ENCODE measurements around the gene CTAGE1. TPM values are rescaled to one million over a fixed set of nuclear protein-coding genes. Genes with fewer than 3 reads are reported as not detected.

The CTAGE1 gene
- total RNA-seq, 1 donor from 2014 or later: not detected

- Histone ChIP-seq H3K9me3 (no peaks in the 10 kb centered on the region), H3K4me3 (no peak overlapping the region), H3K27ac (no peak overlapping the region), H3K4me1 (no peaks in the 10 kb centered on the region), H3K36me3 (no peaks in the 10 kb centered on the region), H3K27me3 (ENCODE audit: low read depth) (no peaks in the 10 kb centered on the region)
- TF ChIP-seq CTCF (IDR thresholded peaks at IDR 0.05): no peak
- DNase-seq: no peak
- intact Hi-C loops (cut with DNase I): no loop called here
- no peak for ATAC-seq
Measured at GRCh38 chr18:22377769-22378168, 39.9 kb downstream of the CTAGE1 start.

GRCh38 chr18:22370414-22370813, 47.3 kb downstream of the CTAGE1 start:
- no peak for TF ChIP-seq CTCF (IDR thresholded peaks at IDR 0.05)
- Histone ChIP-seq H3K9me3 (no peaks in the 10 kb centered on the region), H3K4me3 (no peak overlapping the region), H3K27me3 (ENCODE audit: low read depth) (no peaks in the 10 kb centered on the region), H3K36me3 (no peaks in the 10 kb centered on the region), H3K4me1 (no peaks in the 10 kb centered on the region), H3K27ac (no peak overlapping the region)
- intact Hi-C loops (cut with DNase I): no loop called here
- DNase-seq (no peak), ATAC-seq (no peak)

- Histone ChIP-seq H3K9me3 (no peaks in the 10 kb centered on the region), H3K4me3 (no peak overlapping the region), H3K27me3 (ENCODE audit: low read depth) (no peaks in the 10 kb centered on the region), H3K27ac (no peak overlapping the region), H3K4me1 (no peaks in the 10 kb centered on the region), H3K36me3 (no peaks in the 10 kb centered on the region)
- TF ChIP-seq CTCF (IDR thresholded peaks at IDR 0.05): no peak
- DNase-seq (no peak), ATAC-seq (no peak)
- intact Hi-C loops (cut with DNase I): no loop called here
Measured at GRCh38 chr18:22368021-22368420, 49.7 kb downstream of the CTAGE1 start.

GRCh38 chr18:22367303-22367702, 50.4 kb downstream of the CTAGE1 start:
- ATAC-seq: no peak
- Histone ChIP-seq H3K36me3 (no peaks in the 10 kb centered on the region), H3K4me3 (no peak overlapping the region), H3K9me3 (no peaks in the 10 kb centered on the region), H3K4me1 (no peaks in the 10 kb centered on the region), H3K27me3 (ENCODE audit: low read depth) (no peaks in the 10 kb centered on the region), H3K27ac (no peak overlapping the region)
- DNase-seq: no peak
- intact Hi-C loops (cut with DNase I): no loop called here
- TF ChIP-seq CTCF (IDR thresholded peaks at IDR 0.05): no peak

GRCh38 chr18:22363867-22364463, 53.8 kb downstream of the CTAGE1 start:
- peak in 1 of 2 donors; percentile 64 for ATAC-seq
- peak; percentile 21 for TF ChIP-seq CTCF (IDR thresholded peaks at IDR 0.05)

More at GRCh38 chr18:22363867-22364463, 53.8 kb downstream of the CTAGE1 start:
- Histone ChIP-seq H3K4me1 (no peaks in the 10 kb centered on the region), H3K27ac (no peak overlapping the region), H3K27me3 (ENCODE audit: low read depth) (no peaks in the 10 kb centered on the region), H3K36me3 (no peaks in the 10 kb centered on the region), H3K9me3 (no peaks in the 10 kb centered on the region), H3K4me3 (no peak overlapping the region)
- DNase-seq: no peak
- intact Hi-C loops (cut with DNase I): no loop called here

Other genes with a start within 250 kb of the CTAGE1 start
- gene GATA6, start 248.3 kb downstream of the CTAGE1 start, total RNA-seq: 22.1 TPM

Measured in lower lobe of right lung (tissue), 2 donors.